Keratinocyte (primary cell): ENCODE data around the gene HDAC8. TPM values are rescaled to one million over a fixed set of nuclear protein-coding genes. Genes with fewer than 3 reads are reported as not detected.

Source experiments
- DNase-seq: peaks from one replicate; pipeline ENCODE4 v3.0.0-alpha.2; 2011; ENCODE audit warnings: low read depth, missing footprints, low spot score
- FAIRE-seq: peaks from 2 replicates; lab custom pipeline; 2011; peaks lifted over from hg19 to GRCh38; lab: Jason Lieb, UNC
- H2AFZ ChIP-seq: 2 replicates; pipeline ENCODE4 v1.6.0; 2012; ENCODE audit warnings: low read length, control low read depth, inconsistent platforms; ENCODE audit not compliant: control insufficient read depth
- H3K27ac ChIP-seq: 2 replicates; pipeline ENCODE4 v1.5.1; 2011; ENCODE audit warnings: low read length; ENCODE audit not compliant: control insufficient read depth, insufficient read depth
- H3K27me3 ChIP-seq: 3 replicates; pipeline ENCODE4 v1.6.0; 2011; ENCODE audit warnings: low read length; ENCODE audit not compliant: control insufficient read depth, insufficient read depth; ENCODE audit errors: extremely low read depth
- H3K36me3 ChIP-seq, 2 experiments: 2 replicates in 1 of 2; 3 replicates in 1 of 2; pipeline ENCODE4 v1.5.1; 2011; ENCODE audit warnings: low read length in 2 of 2, mild to moderate bottlenecking in 1 of 2; ENCODE audit not compliant: control insufficient read depth in 2 of 2, insufficient read depth in 2 of 2; ENCODE audit errors: extremely low read depth in 1 of 2
- H3K4me1 ChIP-seq: 3 replicates; pipeline ENCODE4 v1.5.1; 2011; ENCODE audit warnings: low read length; ENCODE audit not compliant: control insufficient read depth, insufficient read depth; ENCODE audit errors: extremely low read depth
- H3K4me2 ChIP-seq: 3 replicates; pipeline ENCODE4 v1.6.0; 2011; ENCODE audit warnings: low read depth, low read length; ENCODE audit not compliant: control insufficient read depth, insufficient read depth; ENCODE audit errors: extremely low read depth
- H3K4me3 ChIP-seq, 3 experiments: fragments of 200-600 bp in 1 of 3; sonication (generic) in 1 of 3; 2 replicates in 2 of 3; 3 replicates in 1 of 3; pipeline ENCODE4 v1.5.1; 2011 to 2016; ENCODE audit warnings: low read length in 3 of 3, mild to moderate bottlenecking in 3 of 3, control low read depth in 2 of 3, inconsistent platforms in 1 of 3, low read depth in 1 of 3, mixed read lengths in 1 of 3, mixed run types in 1 of 3, moderate library complexity in 1 of 3; ENCODE audit not compliant: control insufficient read depth in 2 of 3, insufficient read depth in 2 of 3; ENCODE audit errors: extremely low read depth in 1 of 3
- H3K79me2 ChIP-seq: 2 replicates; pipeline ENCODE4 v1.6.0; 2012; ENCODE audit warnings: low read length; ENCODE audit not compliant: control insufficient read depth, insufficient read depth
- H3K9ac ChIP-seq: 3 replicates; pipeline ENCODE4 v1.6.0; 2011; ENCODE audit warnings: low read length; ENCODE audit not compliant: control insufficient read depth, insufficient read depth; ENCODE audit errors: extremely low read depth
- H3K9me1 ChIP-seq: 3 replicates; pipeline ENCODE4 v1.6.0; 2011; ENCODE audit warnings: low read length; ENCODE audit not compliant: control insufficient read depth, insufficient read depth; ENCODE audit errors: extremely low read depth
- H3K9me3 ChIP-seq: 2 replicates; pipeline ENCODE4 v1.5.1; 2012; ENCODE audit warnings: low read depth, low read length; ENCODE audit not compliant: control insufficient read depth
- H4K20me1 ChIP-seq: 3 replicates; pipeline ENCODE4 v1.6.0; 2011; ENCODE audit warnings: low read length; ENCODE audit not compliant: control insufficient read depth, insufficient read depth; ENCODE audit errors: extremely low read depth
- CTCF ChIP-seq, 3 experiments: IDR thresholded peaks in 1 of 3; conservative IDR thresholded peaks in 1 of 3; optimal IDR thresholded peaks in 1 of 3; 2 replicates in 2 of 3; 3 replicates in 1 of 3; pipeline versions ENCODE3 to v1.5.1; 2011; ENCODE audit warnings: low read length in 3 of 3, mild to moderate bottlenecking in 3 of 3, moderate library complexity in 2 of 3, control low read depth in 1 of 3, inconsistent platforms in 1 of 3; ENCODE audit not compliant: insufficient read depth in 2 of 3; ENCODE audit errors: extremely low read depth in 1 of 3
- EZH2 ChIP-seq: IDR thresholded peaks from one replicate; pipeline ENCODE4 v1.6.1; 2012; ENCODE audit warnings: inconsistent platforms, mild to moderate bottlenecking, low read length, moderate library complexity
- dilution Hi-C: fragments of 300-500 bp; cut with MboI; formaldehyde crosslinking; loops from one replicate; pipeline ENCODE4 v1.7.0; 2020; ENCODE audit warnings: low sequenced_read_pairs; ENCODE audit not compliant: extremely low pct_ligation_motif_present
- polyA plus RNA-seq, 5 experiments: library from polyadenylated mRNA; depleted of rRNA in 3 of 5; stranded (reverse) in 3 of 5; stranded (forward) in 1 of 5; unstranded in 1 of 5; fragments of >200 nt; gene quantifications; 1 replicate in 1 of 5; 2 replicates in 3 of 5; 3 replicates in 1 of 5; pipeline versions ENCODE4 v1.2.1 to v1.2.3, GENCODE V29; 2011 to 2012; ENCODE audit warnings: missing spikeins in 2 of 5, low read depth in 1 of 5, low replicate concordance in 1 of 5

The HDAC8 gene
- polyA plus RNA-seq, 1 donor (not counting 4 experiments of a cell fraction or from before 2014, with no cell fraction given): 27.3 TPM

- peak overlapping the region in 1 of 3 experiments; percentile 43 for H3K4me3 ChIP-seq
- dilution Hi-C loops: no loop called here
Observed at GRCh38 chrX:72308209-72308565, 264.5 kb downstream of the HDAC8 start.

GRCh38 chrX:72307646-72308051 is 265.0 kb downstream of the HDAC8 start:
- H3K4me2 ChIP-seq: peak overlapping the region; percentile 74
- H3K79me2 ChIP-seq: no peaks in the 10 kb centered on the region
- H3K9me1 ChIP-seq: no peaks in the 10 kb centered on the region
- no peaks in the 10 kb centered on the region for H3K9me3 ChIP-seq
- H3K27me3 ChIP-seq: peaks cover 81% of the 10 kb centered on the region
- peaks cover 8% of the 10 kb centered on the region for H3K4me1 ChIP-seq
- TF ChIP-seq EZH2 (no peak), CTCF (optimal IDR thresholded peaks at IDR 0.05 in 1 of 3, IDR thresholded peaks at IDR 0.05 in 1 of 3, conservative IDR thresholded peaks at IDR 0.05 in 1 of 3; ENCODE audit: extremely low read depth in 1 of 3, insufficient read depth in 2 of 3, low read length in 3 of 3) (no peak)
- H3K27ac ChIP-seq: no peak overlapping the region
- dilution Hi-C loops: no loop called here
- H2AFZ ChIP-seq: no peak overlapping the region
- H3K36me3 ChIP-seq: no peaks in the 10 kb centered on the region
- H3K9ac ChIP-seq: no peak overlapping the region
- FAIRE-seq (no peak), DNase-seq (no peak)
- no peak overlapping the region for H3K4me3 ChIP-seq
- no peaks in the 10 kb centered on the region for H4K20me1 ChIP-seq

More at GRCh38 chrX:72308209-72308565, 264.5 kb downstream of the HDAC8 start:
- Histone ChIP-seq H3K27me3 (peaks cover 78% of the 10 kb centered on the region), H4K20me1 (no peaks in the 10 kb centered on the region), H3K79me2 (no peaks in the 10 kb centered on the region), H3K9ac (no peak overlapping the region), H3K9me3 (no peaks in the 10 kb centered on the region), H3K27ac (no peak overlapping the region), H3K4me2 (peak overlapping the region; percentile 64), H2AFZ (no peak overlapping the region), H3K36me3 (no peaks in the 10 kb centered on the region), H3K4me1 (peaks cover 11% of the 10 kb centered on the region), H3K9me1 (no peaks in the 10 kb centered on the region)
- TF ChIP-seq EZH2: peak; percentile 76
- no peak for TF ChIP-seq CTCF (optimal IDR thresholded peaks at IDR 0.05 in 1 of 3, IDR thresholded peaks at IDR 0.05 in 1 of 3, conservative IDR thresholded peaks at IDR 0.05 in 1 of 3; ENCODE audit: extremely low read depth in 1 of 3, insufficient read depth in 2 of 3, low read length in 3 of 3)
- FAIRE-seq: no peak
- DNase-seq: no peak
